GM19023 (cell line): ENCODE results near the gene JUNB.

Experiments used
- ATAC-seq: cut with Tn5 transposase; IDR thresholded peaks from one replicate; pipeline ENCODE4 v1.9.1; 2021; ENCODE audit warnings: mild to moderate bottlenecking, moderate library complexity; ENCODE audit not compliant: unreplicated experiment

JUNB gene

GRCh38 chr19:12840091-12841079 is 49.1 kb downstream of the JUNB start:
- no peak for ATAC-seq

- ATAC-seq: no peak
Observed at GRCh38 chr19:12841094-12841493, 49.8 kb downstream of the JUNB start.

GRCh38 chr19:12842511-12842910 is 51.2 kb downstream of the JUNB start:
- no peak for ATAC-seq
